HepG2 (cell line): ENCODE measurements around the gene TRPT1. TPM values are rescaled to one million over a fixed set of nuclear protein-coding genes. Genes with fewer than 3 reads are reported as not detected.

Source experiments
- ATF5 ChIP-seq: sonication (generic); formaldehyde crosslinking; IDR thresholded peaks from 2 replicates; pipeline ENCODE4 v1.4.0; 2020; ENCODE audit warnings: mild to moderate bottlenecking, low read depth, missing genetic modification reagents
- DNMT3B ChIP-seq: conservative IDR thresholded peaks from 2 replicates; pipeline ENCODE4 v1.6.1; 2016; ENCODE audit warnings: missing biosample characterization, control low read depth
- EZH2 ChIP-seq: conservative IDR thresholded peaks from 2 replicates; pipeline ENCODE4 v1.6.1; 2012; ENCODE audit warnings: mild to moderate bottlenecking, low read depth, low read length, moderate library complexity
- KLF12 ChIP-seq: sonication (generic); formaldehyde crosslinking; IDR thresholded peaks from 2 replicates; pipeline ENCODE4 v1.4.0; 2020; ENCODE audit warnings: missing genetic modification reagents, borderline replicate concordance
- MAF1 ChIP-seq: sonication (generic); formaldehyde crosslinking; IDR thresholded peaks from 2 replicates; pipeline ENCODE4 v1.5.0; 2020; ENCODE audit warnings: missing genetic modification reagents, borderline replicate concordance
- PHF8 ChIP-seq: sonication (generic); formaldehyde crosslinking; IDR thresholded peaks from 2 replicates; pipeline ENCODE4 v1.5.0; 2020; ENCODE audit warnings: missing genetic modification reagents
- RAD51 ChIP-seq: fragments of 450-650 bp; IDR thresholded peaks from 2 replicates; pipeline ENCODE4 v1.6.1; 2016; ENCODE audit warnings: borderline replicate concordance
- SKIL ChIP-seq: sonication (generic); formaldehyde crosslinking; IDR thresholded peaks from 2 replicates; pipeline ENCODE4 v1.8.0; 2022; ENCODE audit warnings: missing genetic modification reagents, mild to moderate bottlenecking, moderate library complexity, borderline replicate concordance
- ZNF230 ChIP-seq: sonication (generic); formaldehyde crosslinking; IDR thresholded peaks from 2 replicates; pipeline ENCODE4 v1.4.0; 2020; ENCODE audit warnings: mild to moderate bottlenecking, missing genetic modification reagents
- ZNF34 ChIP-seq: sonication (generic); formaldehyde crosslinking; IDR thresholded peaks from 2 replicates; pipeline ENCODE4 v1.4.0; 2020; ENCODE audit warnings: mild to moderate bottlenecking, missing genetic modification reagents, borderline replicate concordance
- ZNF678 ChIP-seq: sonication (generic); formaldehyde crosslinking; IDR thresholded peaks from 2 replicates; pipeline ENCODE4 v1.4.0; 2020; ENCODE audit warnings: mild to moderate bottlenecking, missing genetic modification reagents
- polyA plus RNA-seq, 8 experiments: library from polyadenylated mRNA; depleted of rRNA in 3 of 8; stranded (reverse) in 7 of 8; unstranded in 1 of 8; fragments of >200 nt; fragmentation: Illumina TruSeq in 4 of 8; extraction: Trizol in 4 of 8; gene quantifications; 2 replicates each; pipeline versions ENCODE4 v1.2.1 to v1.2.3, GENCODE V29; 2011 to 2016; ENCODE audit warnings: low read depth in 4 of 8, missing spikeins in 1 of 8, mixed read lengths in 1 of 8; ENCODE audit not compliant: insufficient read depth in 1 of 8
- total RNA-seq, 5 experiments: library from RNA; depleted of rRNA; stranded (reverse); fragments of >200 nt; fragmentation: Illumina TruSeq; extraction: Trizol; gene quantifications; 2 replicates each; pipeline ENCODE4 v1.2.3, GENCODE V29; 2016; ENCODE audit warnings: low read depth in 1 of 5
- TF ChIP-seq, protein P1 (sequence below): sonication (generic); formaldehyde crosslinking; IDR thresholded peaks from 2 replicates; pipeline ENCODE4 v1.5.1; 2020; ENCODE audit warnings: mild to moderate bottlenecking, missing genetic modification reagents, borderline replicate concordance
- TF ChIP-seq, protein P2 (sequence below): IDR thresholded peaks from 2 replicates; pipeline ENCODE4 v1.6.1; 2016; ENCODE audit warnings: low read depth, borderline replicate concordance
- TF ChIP-seq, protein P3 (sequence below): sonication (generic); formaldehyde crosslinking; IDR thresholded peaks from 2 replicates; pipeline ENCODE4 v1.5.0; 2020; ENCODE audit warnings: mild to moderate bottlenecking, missing genetic modification reagents
- TF ChIP-seq, protein P4 (sequence below): sonication (generic); formaldehyde crosslinking; IDR thresholded peaks from 2 replicates; pipeline ENCODE4 v1.5.1; 2020; ENCODE audit warnings: missing genetic modification reagents, mild to moderate bottlenecking, borderline replicate concordance

TRPT1 gene
- total and polyA plus RNA-seq, 2 of the 13 experiments (the other 11 are each of a cell fraction or from before 2014, with no cell fraction given): 24.8 to 40.7 TPM

DNA sequence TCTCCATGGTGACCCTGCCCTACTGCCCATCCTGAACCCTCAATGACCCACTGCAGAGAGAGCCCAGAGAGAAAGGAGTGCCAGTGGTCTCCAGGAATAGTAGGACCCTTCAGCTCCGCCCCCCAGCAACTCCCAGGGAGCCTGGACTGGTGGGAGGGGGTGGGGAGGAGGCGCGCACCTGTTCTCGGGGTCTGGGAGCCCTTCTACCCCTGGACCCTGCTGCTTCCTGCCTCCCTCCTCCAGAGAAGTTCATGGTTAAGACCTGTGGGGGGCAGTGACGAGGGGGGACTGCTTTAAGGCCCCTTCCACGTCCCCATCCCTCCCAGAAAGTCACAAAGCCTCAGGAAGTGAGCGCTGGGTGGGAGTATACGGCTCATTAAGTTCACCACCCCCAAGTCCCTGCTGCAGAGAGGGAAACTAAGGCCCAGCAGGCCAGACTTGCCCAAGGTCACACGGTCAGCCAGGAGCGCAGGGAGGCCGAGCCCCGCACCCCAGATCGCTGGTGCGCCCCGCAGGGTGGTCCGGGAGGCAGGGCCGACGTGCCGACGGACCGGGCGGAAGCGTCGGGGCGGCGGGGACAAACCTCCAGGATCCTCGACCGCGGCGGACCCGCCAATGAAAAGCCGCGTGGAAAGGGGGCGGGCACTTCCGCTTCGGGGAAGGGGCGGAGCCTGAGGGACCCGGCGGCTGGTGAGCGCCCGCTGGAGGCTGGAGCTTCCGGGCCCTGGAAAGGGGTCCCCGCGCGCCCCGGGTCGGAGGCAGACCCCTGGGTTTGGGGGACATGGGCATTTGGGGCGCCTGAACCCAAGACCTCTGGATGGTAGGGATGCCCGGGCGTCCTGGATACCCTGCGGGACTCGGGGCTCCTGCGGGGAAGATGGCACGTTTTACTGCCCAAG lies at the start of gene TRPT1, which contains the start of gene NUDT22 (continued):
- TF ChIP-seq KLF12 (CRISPR knock-in tag) (no peak; the same call in 1 of the 2 replicates), ZNF34 (no peak), RAD51 (no peak), ZNF230 (CRISPR knock-in tag) (no peak), EZH2 (no peak), PHF8 (CRISPR knock-in tag) (peak; percentile 84), SKIL (no peak; the same call in 1 of the 2 replicates), ZNF678 (CRISPR knock-in tag) (0 out of 2 replicates have a peak, but pooled peaks have one; percentile 30), DNMT3B (no peak), ATF5 (no peak), MAF1 (no peak)
- TF ChIP-seq, protein P1, sequence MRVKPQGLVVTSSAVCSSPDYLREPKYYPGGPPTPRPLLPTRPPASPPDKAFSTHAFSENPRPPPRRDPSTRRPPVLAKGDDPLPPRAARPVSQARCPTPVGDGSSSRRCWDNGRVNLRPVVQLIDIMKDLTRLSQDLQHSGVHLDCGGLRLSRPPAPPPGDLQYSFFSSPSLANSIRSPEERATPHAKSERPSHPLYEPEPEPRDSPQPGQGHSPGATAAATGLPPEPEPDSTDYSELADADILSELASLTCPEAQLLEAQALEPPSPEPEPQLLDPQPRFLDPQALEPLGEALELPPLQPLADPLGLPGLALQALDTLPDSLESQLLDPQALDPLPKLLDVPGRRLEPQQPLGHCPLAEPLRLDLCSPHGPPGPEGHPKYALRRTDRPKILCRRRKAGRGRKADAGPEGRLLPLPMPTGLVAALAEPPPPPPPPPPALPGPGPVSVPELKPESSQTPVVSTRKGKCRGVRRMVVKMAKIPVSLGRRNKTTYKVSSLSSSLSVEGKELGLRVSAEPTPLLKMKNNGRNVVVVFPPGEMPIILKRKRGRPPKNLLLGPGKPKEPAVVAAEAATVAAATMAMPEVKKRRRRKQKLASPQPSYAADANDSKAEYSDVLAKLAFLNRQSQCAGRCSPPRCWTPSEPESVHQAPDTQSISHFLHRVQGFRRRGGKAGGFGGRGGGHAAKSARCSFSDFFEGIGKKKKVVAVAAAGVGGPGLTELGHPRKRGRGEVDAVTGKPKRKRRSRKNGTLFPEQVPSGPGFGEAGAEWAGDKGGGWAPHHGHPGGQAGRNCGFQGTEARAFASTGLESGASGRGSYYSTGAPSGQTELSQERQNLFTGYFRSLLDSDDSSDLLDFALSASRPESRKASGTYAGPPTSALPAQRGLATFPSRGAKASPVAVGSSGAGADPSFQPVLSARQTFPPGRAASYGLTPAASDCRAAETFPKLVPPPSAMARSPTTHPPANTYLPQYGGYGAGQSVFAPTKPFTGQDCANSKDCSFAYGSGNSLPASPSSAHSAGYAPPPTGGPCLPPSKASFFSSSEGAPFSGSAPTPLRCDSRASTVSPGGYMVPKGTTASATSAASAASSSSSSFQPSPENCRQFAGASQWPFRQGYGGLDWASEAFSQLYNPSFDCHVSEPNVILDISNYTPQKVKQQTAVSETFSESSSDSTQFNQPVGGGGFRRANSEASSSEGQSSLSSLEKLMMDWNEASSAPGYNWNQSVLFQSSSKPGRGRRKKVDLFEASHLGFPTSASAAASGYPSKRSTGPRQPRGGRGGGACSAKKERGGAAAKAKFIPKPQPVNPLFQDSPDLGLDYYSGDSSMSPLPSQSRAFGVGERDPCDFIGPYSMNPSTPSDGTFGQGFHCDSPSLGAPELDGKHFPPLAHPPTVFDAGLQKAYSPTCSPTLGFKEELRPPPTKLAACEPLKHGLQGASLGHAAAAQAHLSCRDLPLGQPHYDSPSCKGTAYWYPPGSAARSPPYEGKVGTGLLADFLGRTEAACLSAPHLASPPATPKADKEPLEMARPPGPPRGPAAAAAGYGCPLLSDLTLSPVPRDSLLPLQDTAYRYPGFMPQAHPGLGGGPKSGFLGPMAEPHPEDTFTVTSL: peak; percentile 38; the same call in 1 of the 2 replicates
- TF ChIP-seq, protein P2, sequence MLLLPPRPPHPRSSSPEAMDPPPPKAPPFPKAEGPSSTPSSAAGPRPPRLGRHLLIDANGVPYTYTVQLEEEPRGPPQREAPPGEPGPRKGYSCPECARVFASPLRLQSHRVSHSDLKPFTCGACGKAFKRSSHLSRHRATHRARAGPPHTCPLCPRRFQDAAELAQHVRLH (CRISPR knock-in tag): peak; percentile 56; the same call in 1 of the 2 replicates
- TF ChIP-seq, protein P3, sequence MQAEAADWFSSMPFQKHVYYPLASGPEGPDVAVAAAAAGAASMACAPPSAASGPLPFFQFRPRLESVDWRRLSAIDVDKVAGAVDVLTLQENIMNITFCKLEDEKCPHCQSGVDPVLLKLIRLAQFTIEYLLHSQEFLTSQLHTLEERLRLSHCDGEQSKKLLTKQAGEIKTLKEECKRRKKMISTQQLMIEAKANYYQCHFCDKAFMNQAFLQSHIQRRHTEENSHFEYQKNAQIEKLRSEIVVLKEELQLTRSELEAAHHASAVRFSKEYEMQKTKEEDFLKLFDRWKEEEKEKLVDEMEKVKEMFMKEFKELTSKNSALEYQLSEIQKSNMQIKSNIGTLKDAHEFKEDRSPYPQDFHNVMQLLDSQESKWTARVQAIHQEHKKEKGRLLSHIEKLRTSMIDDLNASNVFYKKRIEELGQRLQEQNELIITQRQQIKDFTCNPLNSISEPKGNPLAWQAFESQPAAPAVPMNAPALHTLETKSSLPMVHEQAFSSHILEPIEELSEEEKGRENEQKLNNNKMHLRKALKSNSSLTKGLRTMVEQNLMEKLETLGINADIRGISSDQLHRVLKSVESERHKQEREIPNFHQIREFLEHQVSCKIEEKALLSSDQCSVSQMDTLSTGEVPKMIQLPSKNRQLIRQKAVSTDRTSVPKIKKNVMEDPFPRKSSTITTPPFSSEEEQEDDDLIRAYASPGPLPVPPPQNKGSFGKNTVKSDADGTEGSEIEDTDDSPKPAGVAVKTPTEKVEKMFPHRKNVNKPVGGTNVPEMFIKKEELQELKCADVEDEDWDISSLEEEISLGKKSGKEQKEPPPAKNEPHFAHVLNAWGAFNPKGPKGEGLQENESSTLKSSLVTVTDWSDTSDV (CRISPR knock-in tag): no peak
- TF ChIP-seq, protein P4, sequence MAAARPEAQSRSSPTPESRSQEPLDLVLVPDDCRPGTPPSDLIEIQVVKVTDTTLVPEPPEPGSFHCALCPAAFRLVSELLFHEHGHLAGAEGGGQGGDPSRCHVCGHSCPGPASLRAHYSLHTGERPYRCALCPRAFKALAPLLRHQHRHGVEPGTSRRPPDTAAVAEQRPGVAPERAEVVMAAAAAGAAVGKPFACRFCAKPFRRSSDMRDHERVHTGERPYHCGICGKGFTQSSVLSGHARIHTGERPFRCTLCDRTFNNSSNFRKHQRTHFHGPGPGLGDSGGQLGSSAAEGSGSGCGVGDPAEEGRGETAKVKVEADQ: no peak
